ENCODE results near the gene NCAM2.

NCAM2 gene

GRCh38 chr21:21057349-21058062, 59.3 kb downstream of the NCAM2 start:
- H3K9me3 Mint-ChIP-seq = peaks cover 4% of the 10 kb centered on the region
- no peaks in the 10 kb centered on the region for H3K4me1 Mint-ChIP-seq
- DNase-seq (ENCODE audit: low spot score in 2 of 2) (no peak), ATAC-seq (no peak)
- H3K36me3 Mint-ChIP-seq = no peaks in the 10 kb centered on the region
- no peak overlapping the region for H3K4me3 Mint-ChIP-seq
- H3K27ac Mint-ChIP-seq = no peak overlapping the region

- H3K36me3 Mint-ChIP-seq = no peaks in the 10 kb centered on the region
- no peak for DNase-seq (ENCODE audit: low spot score in 2 of 2)
- H3K27ac Mint-ChIP-seq = no peak overlapping the region
- no peaks in the 10 kb centered on the region for H3K4me1 Mint-ChIP-seq
- no peak overlapping the region for H3K4me3 Mint-ChIP-seq
- peaks cover 6% of the 10 kb centered on the region for H3K9me3 Mint-ChIP-seq
- no peak for ATAC-seq
Measured at GRCh38 chr21:21063828-21064227, 65.6 kb downstream of the NCAM2 start.

GRCh38 chr21:21064353-21064752, 66.1 kb downstream of the NCAM2 start:
- Mint-ChIP-seq H3K4me3 (no peak overlapping the region), H3K27ac (no peak overlapping the region), H3K9me3 (peaks cover 6% of the 10 kb centered on the region), H3K4me1 (no peaks in the 10 kb centered on the region), H3K36me3 (no peaks in the 10 kb centered on the region)
- no peak for ATAC-seq
- DNase-seq (ENCODE audit: low spot score in 2 of 2) = no peak

- DNase-seq (ENCODE audit: low spot score in 2 of 2) (no peak), ATAC-seq (no peak)
- Mint-ChIP-seq H3K27ac (no peak overlapping the region), H3K36me3 (no peaks in the 10 kb centered on the region), H3K9me3 (peaks cover 7% of the 10 kb centered on the region), H3K4me3 (no peak overlapping the region), H3K4me1 (no peaks in the 10 kb centered on the region)
Measured at GRCh38 chr21:21067375-21067774, 69.2 kb downstream of the NCAM2 start.

GRCh38 chr21:21074305-21074704, 76.1 kb downstream of the NCAM2 start:
- DNase-seq (ENCODE audit: low spot score in 2 of 2) (no peak), ATAC-seq (no peak)
- Mint-ChIP-seq H3K36me3 (no peaks in the 10 kb centered on the region), H3K27ac (no peak overlapping the region), H3K4me3 (no peak overlapping the region), H3K9me3 (peaks cover 6% of the 10 kb centered on the region), H3K4me1 (no peaks in the 10 kb centered on the region)

GRCh38 chr21:21076051-21076450, 77.8 kb downstream of the NCAM2 start:
- Mint-ChIP-seq H3K36me3 (no peaks in the 10 kb centered on the region), H3K9me3 (peaks cover 3% of the 10 kb centered on the region), H3K27ac (no peak overlapping the region), H3K4me3 (no peak overlapping the region), H3K4me1 (no peaks in the 10 kb centered on the region)
- ATAC-seq (no peak), DNase-seq (ENCODE audit: low spot score in 2 of 2) (no peak)

GRCh38 chr21:21076491-21076890, 78.3 kb downstream of the NCAM2 start:
- DNase-seq (ENCODE audit: low spot score in 2 of 2) (no peak), ATAC-seq (no peak)
- peaks cover 3% of the 10 kb centered on the region for H3K9me3 Mint-ChIP-seq
- H3K4me1 Mint-ChIP-seq = no peaks in the 10 kb centered on the region
- H3K4me3 Mint-ChIP-seq = no peak overlapping the region
- no peaks in the 10 kb centered on the region for H3K36me3 Mint-ChIP-seq
- no peak overlapping the region for H3K27ac Mint-ChIP-seq

- Mint-ChIP-seq H3K27ac (no peak overlapping the region), H3K9me3 (peaks cover 7% of the 10 kb centered on the region), H3K4me3 (no peak overlapping the region), H3K4me1 (no peaks in the 10 kb centered on the region), H3K36me3 (no peaks in the 10 kb centered on the region)
- ATAC-seq (no peak), DNase-seq (ENCODE audit: low spot score in 2 of 2) (no peak)
Measured at GRCh38 chr21:21079646-21080045, 81.4 kb downstream of the NCAM2 start.

GRCh38 chr21:21084179-21084578, 86.0 kb downstream of the NCAM2 start:
- DNase-seq (ENCODE audit: low spot score in 2 of 2) (no peak), ATAC-seq (no peak)
- Mint-ChIP-seq H3K27ac (no peak overlapping the region), H3K36me3 (no peaks in the 10 kb centered on the region), H3K9me3 (peaks cover 4% of the 10 kb centered on the region), H3K4me1 (no peaks in the 10 kb centered on the region), H3K4me3 (no peak overlapping the region)

- no peak overlapping the region for H3K4me3 Mint-ChIP-seq
- H3K36me3 Mint-ChIP-seq = no peaks in the 10 kb centered on the region
- DNase-seq (ENCODE audit: low spot score in 2 of 2) (no peak), ATAC-seq (no peak)
- H3K9me3 Mint-ChIP-seq = peaks cover 7% of the 10 kb centered on the region
- H3K27ac Mint-ChIP-seq = no peak overlapping the region
- H3K4me1 Mint-ChIP-seq = no peaks in the 10 kb centered on the region
Measured at GRCh38 chr21:21085206-21085605, 87.0 kb downstream of the NCAM2 start.

GRCh38 chr21:21096956-21097355, 98.7 kb downstream of the NCAM2 start:
- no peak for ATAC-seq
- no peaks in the 10 kb centered on the region for H3K9me3 Mint-ChIP-seq
- H3K36me3 Mint-ChIP-seq = no peaks in the 10 kb centered on the region

GRCh38 chr21:21097466-21097865, 99.3 kb downstream of the NCAM2 start:
- H3K36me3 Mint-ChIP-seq = no peaks in the 10 kb centered on the region
- H3K4me3 Mint-ChIP-seq = no peak overlapping the region
- ATAC-seq = no peak
- H3K4me1 Mint-ChIP-seq = no peaks in the 10 kb centered on the region
- no peak for DNase-seq (ENCODE audit: low spot score in 2 of 2)
- H3K27ac Mint-ChIP-seq = no peak overlapping the region
- no peaks in the 10 kb centered on the region for H3K9me3 Mint-ChIP-seq

More at GRCh38 chr21:21096956-21097355, 98.7 kb downstream of the NCAM2 start:
- H3K27ac Mint-ChIP-seq = no peak overlapping the region
- no peaks in the 10 kb centered on the region for H3K4me1 Mint-ChIP-seq
- H3K4me3 Mint-ChIP-seq = no peak overlapping the region
- no peak for DNase-seq (ENCODE audit: low spot score in 2 of 2)

GRCh38 chr21:21101911-21102310, 103.7 kb downstream of the NCAM2 start:
- no peak for ATAC-seq
- peaks cover 6% of the 10 kb centered on the region for H3K9me3 Mint-ChIP-seq
- no peak overlapping the region for H3K4me3 Mint-ChIP-seq
- no peak for DNase-seq (ENCODE audit: low spot score in 2 of 2)
- no peaks in the 10 kb centered on the region for H3K36me3 Mint-ChIP-seq
- H3K27ac Mint-ChIP-seq = no peak overlapping the region
- H3K4me1 Mint-ChIP-seq = no peaks in the 10 kb centered on the region

GRCh38 chr21:21102896-21103295, 104.7 kb downstream of the NCAM2 start:
- no peak overlapping the region for H3K4me3 Mint-ChIP-seq
- no peak overlapping the region for H3K27ac Mint-ChIP-seq
- ATAC-seq (no peak), DNase-seq (ENCODE audit: low spot score in 2 of 2) (no peak)
- H3K4me1 Mint-ChIP-seq = no peaks in the 10 kb centered on the region
- H3K9me3 Mint-ChIP-seq = peaks cover 6% of the 10 kb centered on the region
- no peaks in the 10 kb centered on the region for H3K36me3 Mint-ChIP-seq

GRCh38 chr21:21103692-21104091, 105.5 kb downstream of the NCAM2 start:
- ATAC-seq (no peak), DNase-seq (ENCODE audit: low spot score in 2 of 2) (no peak)
- Mint-ChIP-seq H3K27ac (no peak overlapping the region), H3K9me3 (peaks cover 6% of the 10 kb centered on the region), H3K4me3 (no peak overlapping the region), H3K4me1 (no peaks in the 10 kb centered on the region), H3K36me3 (no peaks in the 10 kb centered on the region)

- Mint-ChIP-seq H3K9me3 (peaks cover 4% of the 10 kb centered on the region), H3K4me1 (no peaks in the 10 kb centered on the region), H3K4me3 (no peak overlapping the region), H3K27ac (no peak overlapping the region), H3K36me3 (no peaks in the 10 kb centered on the region)
- ATAC-seq (no peak), DNase-seq (ENCODE audit: low spot score in 2 of 2) (no peak)
Measured at GRCh38 chr21:21109736-21110135, 111.5 kb downstream of the NCAM2 start.

Data from stimulated activated effector memory CD8-positive, alpha-beta T cell treated with anti-CD3 and anti-CD28 coated beads, Interleukin-12 subunit alpha, Interleukin-12 subunit beta, amount 100 ng/mL, for 72 hours (primary cell).